Tibial nerve (tissue), 4 donors: ENCODE measurements around the gene OTOP2.

ENCODE experiments used
- CTCF ChIP-seq, 5 experiments: fragments of 200-600 bp in 3 of 5; fragments of 450-650 bp in 2 of 5; sonication (generic) in 3 of 5; IDR thresholded peaks; one replicate each; pipeline ENCODE4 v1.5.1; 2016 to 2019; ENCODE audit warnings: antibody characterized with exemption in 5 of 5, mild to moderate bottlenecking in 3 of 5, moderate library complexity in 2 of 5
- EP300 ChIP-seq, 2 donors: sonication (generic); formaldehyde crosslinking; IDR thresholded peaks; one replicate each; pipeline ENCODE4 v1.6.1; 2017; ENCODE audit warnings: antibody characterized with exemption in 2 of 2, mild to moderate bottlenecking in 1 of 2
- POLR2A ChIP-seq, 2 donors: fragments of 450-650 bp; IDR thresholded peaks; one replicate each; pipeline ENCODE4 v1.6.1; 2017; ENCODE audit warnings: antibody characterized with exemption in 2 of 2, mild to moderate bottlenecking in 2 of 2, moderate library complexity in 2 of 2

- no peak for TF ChIP-seq POLR2A (IDR thresholded peaks at IDR 0.05)
- no peak for TF ChIP-seq CTCF (IDR thresholded peaks at IDR 0.05)
- no peak for TF ChIP-seq EP300 (IDR thresholded peaks at IDR 0.05)
Measured at GRCh38 chr17:74936470-74936799, 12.4 kb downstream of the OTOP2 start.
